Brain microvascular endothelial cell (primary cell): ENCODE measurements around the gene BCOR.
A peak's percentile ranks its signal among the peaks of the same experiment; 100 is the strongest.

Experiments
- DNase-seq: peaks from one replicate; pipeline ENCODE4 v3.0.0-alpha.2; 2020
- H3K27ac ChIP-seq: fragments of 250-450 bp; sonication (Bioruptor Pico); 2 replicates; pipeline ENCODE4 v1.5.1; 2020; ENCODE audit warnings: mild to moderate bottlenecking, moderate library complexity
- H3K27me3 ChIP-seq: fragments of 250-450 bp; sonication (Bioruptor Pico); replicated peaks from 2 replicates; pipeline ENCODE4 v1.5.1; 2020; ENCODE audit warnings: mild to moderate bottlenecking
- H3K36me3 ChIP-seq: fragments of 250-450 bp; sonication (Bioruptor Pico); replicated peaks from 2 replicates; pipeline ENCODE4 v1.5.1; 2020; ENCODE audit warnings: mild to moderate bottlenecking
- H3K4me3 ChIP-seq: 2 replicates; pipeline ENCODE4 v1.5.1; 2011; ENCODE audit warnings: low read depth, mild to moderate bottlenecking, control low read depth, low read length, moderate library complexity
- in situ Hi-C: cut with HindIII; loops from 2 replicates; pipeline ENCODE4 v1.10.0; 2017; ENCODE audit warnings: low sequenced_read_pairs, low pct_ligation_motif_present
- TF ChIP-seq, protein P1 (sequence below): IDR thresholded peaks from 2 replicates; pipeline ENCODE4 v1.5.1; 2011; ENCODE audit warnings: low read depth, mild to moderate bottlenecking, moderate library complexity, low read length, control low read depth, inconsistent platforms; ENCODE audit errors: missing control alignments

Gene BCOR

DNA sequence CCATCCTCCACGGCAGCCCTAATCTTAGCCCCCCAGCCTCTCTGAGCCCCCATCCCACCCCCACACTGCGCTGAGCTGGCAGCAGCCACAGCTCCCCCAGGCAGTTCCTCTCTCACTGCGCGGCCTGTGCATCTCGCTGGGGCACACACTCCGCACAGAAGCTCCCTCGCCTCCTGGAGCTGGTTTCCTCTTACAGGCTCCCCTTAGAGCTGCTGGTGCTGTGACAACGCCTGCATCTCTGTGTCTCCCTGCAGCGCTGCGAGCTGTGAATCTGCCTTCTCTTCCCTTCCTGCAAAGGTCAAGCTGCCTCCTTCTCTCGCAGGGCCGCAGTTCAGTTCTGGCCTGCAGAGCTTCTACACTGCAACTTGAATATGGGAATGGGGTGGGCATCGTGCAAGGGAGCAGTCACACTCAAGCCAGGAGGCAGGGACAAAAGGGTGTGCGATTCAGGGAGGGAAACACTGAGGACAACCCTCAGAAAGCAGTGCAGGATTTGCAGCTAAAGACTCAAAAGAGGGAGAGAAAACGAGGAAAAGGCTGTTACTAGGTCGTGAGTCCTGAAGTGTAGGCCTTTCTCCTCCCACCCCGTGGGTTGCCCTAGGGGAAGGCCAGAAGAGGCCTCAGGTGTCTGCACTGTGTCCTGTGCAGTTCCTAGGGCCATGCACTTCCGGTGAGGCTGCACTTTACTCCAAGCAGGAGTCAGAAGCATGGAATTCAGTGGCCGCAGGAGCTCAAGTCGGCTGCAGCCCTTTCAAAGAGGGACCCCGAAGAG is 87.0 kb downstream of the BCOR start:
- Histone ChIP-seq H3K4me3 (no peak overlapping the region), H3K36me3 (no peaks in the 10 kb centered on the region), H3K27me3 (no peaks in the 10 kb centered on the region), H3K27ac (no peak overlapping the region)
- in situ Hi-C loops = no loop called here
- TF ChIP-seq, protein P1, sequence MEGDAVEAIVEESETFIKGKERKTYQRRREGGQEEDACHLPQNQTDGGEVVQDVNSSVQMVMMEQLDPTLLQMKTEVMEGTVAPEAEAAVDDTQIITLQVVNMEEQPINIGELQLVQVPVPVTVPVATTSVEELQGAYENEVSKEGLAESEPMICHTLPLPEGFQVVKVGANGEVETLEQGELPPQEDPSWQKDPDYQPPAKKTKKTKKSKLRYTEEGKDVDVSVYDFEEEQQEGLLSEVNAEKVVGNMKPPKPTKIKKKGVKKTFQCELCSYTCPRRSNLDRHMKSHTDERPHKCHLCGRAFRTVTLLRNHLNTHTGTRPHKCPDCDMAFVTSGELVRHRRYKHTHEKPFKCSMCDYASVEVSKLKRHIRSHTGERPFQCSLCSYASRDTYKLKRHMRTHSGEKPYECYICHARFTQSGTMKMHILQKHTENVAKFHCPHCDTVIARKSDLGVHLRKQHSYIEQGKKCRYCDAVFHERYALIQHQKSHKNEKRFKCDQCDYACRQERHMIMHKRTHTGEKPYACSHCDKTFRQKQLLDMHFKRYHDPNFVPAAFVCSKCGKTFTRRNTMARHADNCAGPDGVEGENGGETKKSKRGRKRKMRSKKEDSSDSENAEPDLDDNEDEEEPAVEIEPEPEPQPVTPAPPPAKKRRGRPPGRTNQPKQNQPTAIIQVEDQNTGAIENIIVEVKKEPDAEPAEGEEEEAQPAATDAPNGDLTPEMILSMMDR = no peak
- no peak for DNase-seq

DNA sequence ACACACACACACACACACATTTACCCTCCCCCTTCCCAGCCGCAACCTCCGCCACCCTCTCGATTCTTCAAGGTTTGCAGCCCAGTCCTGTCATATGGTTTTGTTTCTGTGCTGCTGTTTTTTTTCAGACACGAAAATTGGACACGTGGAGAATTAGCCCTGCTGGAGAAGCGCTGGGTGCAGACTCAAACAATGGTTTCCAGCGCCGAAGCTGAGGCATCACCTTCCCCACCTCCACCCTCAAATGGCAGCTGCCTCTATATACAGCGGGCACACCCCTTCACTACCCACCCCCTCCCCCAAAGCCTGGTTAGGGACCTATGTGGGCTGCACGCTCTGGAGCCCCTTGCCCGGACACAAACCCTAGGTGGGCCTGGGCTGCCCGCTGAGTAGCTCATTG is 87.9 kb downstream of the BCOR start:
- Histone ChIP-seq H3K27ac (no peak overlapping the region), H3K27me3 (no peaks in the 10 kb centered on the region), H3K4me3 (no peak overlapping the region), H3K36me3 (no peaks in the 10 kb centered on the region)
- in situ Hi-C loops = no loop called here
- TF ChIP-seq, protein P1 = no peak
- no peak for DNase-seq

DNA sequence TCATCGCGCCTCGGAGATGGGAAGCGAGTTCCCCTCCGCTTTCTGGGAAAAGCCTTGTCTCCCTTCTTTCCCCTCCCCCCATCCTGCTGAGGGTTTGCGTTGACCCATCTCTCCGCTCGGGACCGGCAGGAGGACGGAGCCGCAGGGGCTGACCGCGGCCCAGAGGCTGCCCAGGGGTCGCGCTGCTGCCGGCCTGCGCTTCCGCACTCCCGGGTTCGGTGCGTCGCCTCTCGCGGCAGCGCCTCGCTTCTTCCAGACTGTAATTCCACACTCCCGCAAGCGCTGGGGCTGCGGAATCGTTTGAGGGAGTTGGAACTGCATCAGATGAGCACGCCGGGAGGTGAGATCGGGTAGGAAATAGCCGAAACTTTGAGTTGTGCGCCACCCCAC is 88.3 kb downstream of the BCOR start:
- in situ Hi-C loops = no loop called here
- Histone ChIP-seq H3K4me3 (no peak overlapping the region), H3K36me3 (no peaks in the 10 kb centered on the region), H3K27ac (no peak overlapping the region), H3K27me3 (no peaks in the 10 kb centered on the region)
- TF ChIP-seq, protein P1 = no peak
- DNase-seq = no peak

DNA sequence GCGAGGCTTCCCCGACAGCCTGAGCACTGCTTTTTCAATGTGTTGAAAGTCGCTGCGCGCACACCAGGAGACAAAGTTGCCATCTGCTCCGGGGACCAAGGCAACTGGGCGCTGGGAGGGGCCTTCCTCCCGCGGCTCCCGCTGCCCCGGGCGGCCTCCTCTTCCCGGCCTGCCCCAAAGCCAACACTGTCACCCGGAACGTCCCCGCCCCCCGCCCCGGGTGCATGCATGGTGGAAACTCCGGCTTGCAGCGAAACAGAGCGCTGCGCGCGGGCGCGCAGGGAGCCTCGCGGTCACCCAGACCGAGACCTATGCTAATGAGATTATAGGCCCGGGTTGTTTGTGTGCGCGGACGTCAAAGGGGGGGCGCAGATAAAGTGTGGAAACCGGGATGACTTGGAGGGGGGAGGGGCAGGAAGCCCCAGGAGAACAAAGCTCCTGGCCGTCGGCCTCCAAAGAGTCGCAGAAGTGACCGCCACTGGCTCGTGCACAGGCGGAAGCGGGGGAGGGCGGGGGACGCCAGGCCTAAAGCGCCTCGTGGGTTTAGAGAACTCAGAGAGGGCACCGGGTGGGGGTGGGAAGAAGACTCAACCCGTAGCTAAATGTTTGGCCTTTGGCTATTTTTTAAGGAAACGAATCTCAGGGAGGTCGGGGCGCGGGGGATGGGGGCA is 88.8 kb downstream of the BCOR start:
- TF ChIP-seq, protein P1 = no peak
- Histone ChIP-seq H3K27ac (no peak overlapping the region), H3K36me3 (no peaks in the 10 kb centered on the region), H3K4me3 (peak overlapping the region; percentile 27), H3K27me3 (no peaks in the 10 kb centered on the region)
- in situ Hi-C loops = no loop called here
- no peak for DNase-seq

DNA sequence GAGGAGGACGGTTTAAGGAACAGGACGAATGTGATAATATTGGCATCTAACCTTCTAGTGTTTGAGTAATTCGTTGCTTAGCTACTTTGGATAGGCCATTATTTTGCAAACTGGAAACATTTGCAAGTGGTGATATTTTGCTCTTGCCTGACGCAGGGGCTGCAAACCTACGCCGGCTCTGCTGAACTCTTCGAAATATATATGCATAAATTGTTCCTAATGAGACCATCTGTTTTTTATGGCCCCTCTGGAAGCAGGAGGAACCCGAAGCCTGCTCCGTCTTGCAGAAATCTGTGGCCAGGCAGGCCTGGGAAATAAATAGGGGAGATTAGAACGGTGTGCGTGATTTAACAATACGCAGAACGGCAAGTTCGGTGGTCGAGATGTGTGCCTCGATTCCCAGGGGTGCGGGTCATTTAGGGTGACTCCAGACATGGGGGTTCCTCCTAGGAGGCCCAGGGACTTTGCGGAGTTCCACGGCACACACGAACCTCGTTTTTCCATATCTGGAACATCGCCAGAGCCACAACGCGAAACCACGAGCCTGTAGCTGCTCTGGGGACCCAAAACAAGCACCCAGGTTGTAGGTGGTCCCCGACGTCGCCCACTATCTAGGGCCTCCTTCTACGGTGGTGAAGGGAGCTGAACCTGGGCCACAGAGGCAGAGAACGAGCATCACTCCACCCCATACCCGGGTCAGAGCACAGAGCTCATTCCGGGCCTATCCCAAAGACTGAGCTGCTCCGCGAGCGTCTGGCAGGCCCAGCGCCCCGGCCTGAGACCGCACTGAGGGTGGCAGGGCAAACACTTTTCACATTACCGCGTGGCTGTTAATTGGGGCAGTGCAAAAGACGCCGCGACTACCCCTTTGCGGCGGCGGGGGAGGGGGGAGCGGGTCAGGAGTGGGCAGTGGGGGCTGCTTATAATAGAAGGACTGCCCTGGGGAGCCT is 89.7 kb downstream of the BCOR start:
- TF ChIP-seq, protein P1 = no peak
- Histone ChIP-seq H3K36me3 (no peaks in the 10 kb centered on the region), H3K27me3 (no peaks in the 10 kb centered on the region), H3K27ac (no peak overlapping the region), H3K4me3 (no peak overlapping the region)
- no peak for DNase-seq
- in situ Hi-C loops = no loop called here
